NCI-H345 (cell line): ENCODE data around the gene KDM4B.
"Not testable (repeated sequence)": the region's sequence is repeated elsewhere in the genome, so short reads cannot be mapped to it uniquely, and the experiment has no call there.

ENCODE experiments used
- DNase-seq: peaks from one replicate; lab custom pipeline; 2025; lab: John Stamatoyannopoulos, UW

The KDM4B gene

DNA sequence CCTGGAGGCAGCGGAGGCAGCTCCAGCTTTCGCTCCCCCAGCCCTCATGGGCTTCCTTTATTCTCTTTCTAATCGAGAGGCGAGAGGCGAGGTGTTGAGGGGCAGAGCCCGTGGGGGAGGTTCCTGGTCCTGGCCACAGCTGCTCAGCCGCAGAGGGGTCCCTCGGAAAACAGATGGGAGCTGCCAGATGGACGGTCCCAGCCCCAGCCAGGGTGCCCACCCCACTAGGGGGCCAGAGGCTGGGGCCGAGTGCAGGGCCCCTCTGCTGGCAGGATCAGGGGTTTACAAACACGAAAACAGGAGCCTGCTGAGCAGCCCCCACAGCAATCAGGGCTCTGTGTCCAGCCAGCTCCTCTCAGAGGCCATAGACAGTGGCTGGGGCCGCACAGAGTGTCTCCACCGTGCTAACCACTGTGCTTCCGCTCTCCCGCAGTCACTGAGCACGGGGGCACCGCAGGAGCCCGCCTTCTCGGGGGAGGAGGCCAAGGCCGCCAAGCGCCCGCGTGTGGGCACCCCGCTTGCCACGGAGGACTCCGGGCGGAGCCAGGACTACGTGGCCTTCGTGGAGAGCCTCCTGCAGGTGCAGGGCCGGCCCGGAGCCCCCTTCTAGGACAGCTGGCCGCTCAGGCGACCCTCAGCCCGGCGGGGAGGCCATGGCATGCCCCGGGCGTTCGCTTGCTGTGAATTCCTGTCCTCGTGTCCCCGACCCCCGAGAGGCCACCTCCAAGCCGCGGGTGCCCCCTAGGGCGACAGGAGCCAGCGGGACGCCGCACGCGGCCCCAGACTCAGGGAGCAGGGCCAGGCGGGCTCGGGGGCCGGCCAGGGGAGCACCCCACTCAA is 182.2 kb downstream of the KDM4B start:
- DNase-seq: no peak

DNA sequence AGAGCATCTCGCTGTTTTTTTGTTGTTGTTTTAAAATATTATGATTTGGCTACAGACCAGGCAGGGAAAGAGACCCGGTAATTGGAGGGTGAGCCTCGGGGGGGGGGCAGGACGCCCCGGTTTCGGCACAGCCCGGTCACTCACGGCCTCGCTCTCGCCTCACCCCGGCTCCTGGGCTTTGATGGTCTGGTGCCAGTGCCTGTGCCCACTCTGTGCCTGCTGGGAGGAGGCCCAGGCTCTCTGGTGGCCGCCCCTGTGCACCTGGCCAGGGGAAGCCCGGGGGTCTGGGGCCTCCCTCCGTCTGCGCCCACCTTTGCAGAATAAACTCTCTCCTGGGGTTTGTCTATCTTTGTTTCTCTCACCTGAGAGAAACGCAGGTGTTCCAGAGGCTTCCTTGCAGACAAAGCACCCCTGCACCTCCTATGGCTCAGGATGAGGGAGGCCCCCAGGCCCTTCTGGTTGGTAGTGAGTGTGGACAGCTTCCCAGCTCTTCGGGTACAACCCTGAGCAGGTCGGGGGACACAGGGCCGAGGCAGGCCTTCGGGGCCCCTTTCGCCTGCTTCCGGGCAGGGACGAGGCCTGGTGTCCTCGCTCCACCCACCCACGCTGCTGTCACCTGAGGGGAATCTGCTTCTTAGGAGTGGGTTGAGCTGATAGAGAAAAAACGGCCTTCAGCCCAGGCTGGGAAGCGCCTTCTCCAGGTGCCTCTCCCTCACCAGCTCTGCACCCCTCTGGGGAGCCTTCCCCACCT is 183.3 kb downstream of the KDM4B start:
- DNase-seq: no peak

DNA sequence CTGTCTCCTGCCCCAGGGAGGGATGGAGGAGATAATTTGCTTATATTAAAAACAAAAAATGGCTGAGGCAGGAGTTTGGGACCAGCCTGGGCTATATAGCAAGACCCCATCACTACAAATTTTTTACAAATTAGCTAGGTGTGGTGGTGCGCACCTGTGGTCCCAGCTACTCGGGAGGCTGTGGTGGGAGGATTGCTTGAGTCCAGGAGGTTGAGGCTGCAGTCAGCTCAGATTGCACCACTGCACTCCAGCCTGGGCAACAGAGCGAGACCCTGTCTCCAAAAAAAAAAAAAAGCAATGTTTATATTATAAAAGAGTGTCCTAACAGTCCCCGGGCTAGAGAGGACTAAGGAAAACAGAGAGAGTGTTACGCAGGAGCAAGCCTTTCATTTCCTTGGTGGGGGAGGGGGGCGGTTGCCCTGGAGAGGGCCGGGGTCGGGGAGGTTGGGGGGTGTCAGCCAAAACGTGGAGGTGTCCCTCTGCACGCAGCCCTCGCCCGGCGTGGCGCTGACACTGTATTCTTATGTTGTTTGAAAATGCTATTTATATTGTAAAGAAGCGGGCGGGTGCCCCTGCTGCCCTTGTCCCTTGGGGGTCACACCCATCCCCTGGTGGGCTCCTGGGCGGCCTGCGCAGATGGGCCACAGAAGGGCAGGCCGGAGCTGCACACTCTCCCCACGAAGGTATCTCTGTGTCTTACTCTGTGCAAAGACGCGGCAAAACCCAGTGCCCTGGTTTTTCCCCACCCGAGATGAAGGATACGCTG is 184.0 kb downstream of the KDM4B start:
- no peak for DNase-seq

DNA sequence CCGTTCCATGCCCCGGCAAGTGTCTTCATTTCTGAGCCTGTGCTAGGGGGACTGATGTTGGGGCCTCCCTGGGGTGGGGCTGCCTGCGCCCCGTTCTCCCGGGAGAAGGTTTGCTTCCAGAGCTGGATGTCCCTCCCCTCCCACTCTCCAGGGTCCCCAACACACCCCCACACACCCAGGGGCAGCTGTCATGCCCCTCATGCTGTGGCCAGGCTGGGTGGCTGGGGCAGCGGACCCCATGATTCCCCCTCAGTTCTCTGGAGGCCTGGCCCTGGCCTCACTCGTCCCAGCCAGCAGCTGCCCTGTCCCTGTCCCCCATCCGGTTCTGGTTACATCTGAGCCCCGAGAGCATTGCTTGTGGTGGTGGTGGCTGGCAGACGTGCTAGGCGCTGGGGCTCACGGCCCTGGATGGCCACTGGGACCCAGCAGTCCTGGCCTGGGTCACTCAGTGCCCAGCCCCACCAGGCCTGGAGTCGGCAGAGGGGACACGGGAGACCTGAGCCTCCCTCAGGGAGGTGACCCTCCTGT is 184.8 kb downstream of the KDM4B start:
- DNase-seq: no peak

DNA sequence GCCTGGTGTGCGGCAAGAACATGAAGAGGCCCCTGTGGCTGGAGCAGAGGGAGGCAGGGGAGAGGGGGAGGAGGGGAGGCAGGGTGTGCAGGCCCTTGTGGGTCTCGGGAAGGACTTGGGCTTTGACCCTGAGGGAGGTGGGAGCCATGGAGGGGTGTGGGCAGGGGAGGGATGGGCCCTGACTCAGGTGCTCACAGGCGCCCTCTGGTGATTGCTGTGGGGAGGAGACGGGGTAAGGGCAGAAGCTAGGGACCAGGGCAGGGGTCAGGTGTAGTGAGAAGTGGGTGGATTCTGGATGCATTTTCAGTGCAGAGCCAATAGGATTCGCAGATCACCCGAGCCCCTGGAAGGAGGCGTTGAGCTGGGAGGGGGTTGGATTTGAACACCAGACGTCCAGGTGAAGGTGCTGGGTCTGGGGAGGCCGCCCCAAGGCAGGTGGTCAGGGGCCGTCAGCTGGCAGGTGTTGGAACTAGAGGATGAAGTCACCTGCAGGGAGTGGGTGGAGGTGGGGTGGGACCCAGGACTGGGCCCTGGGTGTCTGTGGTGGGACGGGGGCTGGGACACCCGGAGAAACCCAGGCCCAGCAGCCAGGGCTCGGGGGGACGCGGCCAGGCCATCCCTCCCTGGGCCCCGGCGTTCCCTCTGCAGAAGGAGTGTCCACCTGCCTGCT is 185.4 kb downstream of the KDM4B start:
- no peak for DNase-seq

DNA sequence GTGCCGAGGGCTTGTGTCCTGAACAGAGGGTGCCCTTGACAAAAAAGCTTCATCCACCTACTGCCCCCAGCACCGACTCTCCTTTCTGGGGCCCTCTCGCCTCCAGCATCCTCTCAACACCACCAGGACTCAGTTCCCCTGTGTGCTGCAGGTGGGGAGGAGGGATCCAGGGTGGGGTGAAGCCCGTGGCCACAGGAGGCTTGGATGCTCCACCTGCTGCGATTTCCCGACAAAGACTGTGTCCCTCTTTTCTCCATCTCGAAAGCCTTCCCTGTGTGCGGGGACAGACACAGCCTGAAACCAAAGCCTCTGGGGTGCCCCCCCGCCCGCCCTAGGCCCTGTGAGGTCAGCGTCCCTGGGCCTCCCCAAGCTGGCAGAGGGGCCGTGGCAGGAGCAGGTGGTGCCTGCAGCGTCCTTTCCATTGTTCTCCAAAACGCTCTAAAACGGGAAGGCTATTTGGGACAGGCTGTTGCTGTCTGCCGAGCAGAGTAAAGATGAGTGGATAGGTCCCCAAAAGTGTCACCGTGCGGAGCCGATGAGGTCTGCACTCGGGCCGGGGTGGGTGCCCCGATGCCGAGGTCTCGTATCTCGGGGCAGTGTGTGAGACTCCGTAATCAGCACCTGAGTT is 186.0 kb downstream of the KDM4B start:
- no peak for DNase-seq

- no peak for DNase-seq
Observed at GRCh38 chr19:5155586-5156210, 186.8 kb downstream of the KDM4B start.

- no peak for DNase-seq
Observed at GRCh38 chr19:5156231-5156986, 187.5 kb downstream of the KDM4B start.

DNA sequence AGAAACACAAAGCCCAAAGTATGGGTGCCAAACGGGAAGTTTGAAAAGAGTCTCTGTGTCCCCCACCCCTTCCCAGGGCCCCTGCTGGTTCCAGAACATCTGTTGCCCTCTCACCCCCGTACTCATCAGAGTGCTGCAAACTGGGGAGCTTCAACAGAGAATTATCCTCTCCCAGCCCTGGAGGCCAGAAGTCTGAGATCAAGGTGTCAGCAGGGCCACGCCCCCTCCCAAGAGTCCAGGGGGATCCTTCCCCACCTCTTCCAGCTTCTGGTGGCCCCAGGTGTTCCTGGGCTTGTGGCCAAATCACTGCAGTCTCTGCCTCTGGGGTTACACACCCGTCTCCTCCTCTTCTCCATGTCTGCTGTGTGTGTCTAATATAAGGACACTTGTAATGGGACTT is 188.3 kb downstream of the KDM4B start:
- no peak for DNase-seq

DNA sequence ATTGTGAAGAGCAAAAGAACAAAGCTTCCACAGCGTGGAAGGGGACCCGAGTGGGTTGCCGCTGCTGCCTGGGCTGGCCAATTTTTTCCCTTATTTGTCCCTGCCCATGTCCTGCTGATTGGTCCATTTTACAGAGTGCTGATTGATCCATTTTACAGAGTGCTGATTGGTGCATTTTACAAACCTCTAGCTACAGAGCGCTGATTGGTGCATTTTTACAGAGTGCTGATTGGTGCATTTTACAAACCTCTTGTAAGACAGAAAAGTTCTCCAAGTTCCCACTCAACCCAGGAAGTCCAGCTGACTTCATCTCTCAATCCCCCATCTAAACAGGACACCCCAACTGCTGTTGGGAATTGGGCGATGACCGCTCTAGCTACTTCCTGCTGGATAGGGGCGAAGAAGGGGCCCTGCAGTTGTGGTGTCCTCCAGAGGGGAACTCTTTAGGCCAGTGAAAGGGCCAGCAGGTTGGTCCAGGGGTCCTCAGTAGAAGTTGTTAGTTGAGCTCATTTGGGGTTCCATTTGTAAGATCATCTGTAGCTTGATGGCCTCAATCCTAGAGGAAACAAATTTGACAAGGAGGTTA is 189.7 kb downstream of the KDM4B start:
- DNase-seq: not testable (repeated sequence)

GRCh38 chr19:5160158-5160795 is 191.4 kb downstream of the KDM4B start:
- DNase-seq: not testable (repeated sequence)

- DNase-seq: not testable (repeated sequence)
Observed at GRCh38 chr19:5164845-5165696, 196.2 kb downstream of the KDM4B start.

GRCh38 chr19:5165697-5166019 is 196.7 kb downstream of the KDM4B start:
- DNase-seq: no peak

DNA sequence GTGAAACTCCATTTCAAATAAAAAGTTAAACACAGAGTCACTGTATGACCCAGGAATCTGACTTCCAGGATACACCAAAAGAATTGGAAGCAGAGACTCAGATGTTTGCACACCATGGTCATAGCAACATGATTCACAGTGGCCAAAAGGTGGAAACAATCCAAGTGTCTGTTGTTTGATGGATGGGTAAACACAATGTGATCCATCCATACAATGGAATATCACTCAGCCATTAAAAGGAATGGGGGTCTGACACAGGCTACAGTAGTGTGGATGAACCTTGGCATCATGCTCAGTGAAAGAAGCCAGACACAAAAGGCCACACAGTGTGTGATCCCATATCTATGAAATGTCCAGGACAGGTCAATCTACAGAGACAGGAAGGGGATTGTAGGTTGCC is 197.3 kb downstream of the KDM4B start:
- DNase-seq: no peak

- no peak for DNase-seq
Observed at GRCh38 chr19:5170329-5170745, 201.4 kb downstream of the KDM4B start.

DNA sequence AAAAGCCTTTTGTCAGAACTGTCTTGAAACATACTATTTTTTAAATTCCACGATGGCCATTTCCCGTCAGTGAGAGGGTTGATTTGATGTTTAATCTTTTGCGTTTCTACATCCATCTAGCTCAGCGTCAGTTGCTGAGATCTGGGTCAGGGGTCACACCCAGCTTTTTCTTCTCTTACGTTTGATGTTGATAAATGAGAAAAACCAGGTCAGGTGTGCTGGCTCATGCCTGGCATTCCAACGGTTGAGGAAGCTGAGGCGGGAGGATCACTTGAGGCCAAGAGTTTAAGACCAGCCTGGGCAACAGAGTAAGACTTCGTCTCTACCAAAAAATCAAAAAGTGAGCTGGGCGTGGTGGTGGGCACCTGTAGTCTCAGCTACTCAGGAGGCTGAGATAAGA is 202.8 kb downstream of the KDM4B start:
- DNase-seq: no peak

- DNase-seq: no peak
Observed at GRCh38 chr19:5172859-5173630, 204.1 kb downstream of the KDM4B start.

DNA sequence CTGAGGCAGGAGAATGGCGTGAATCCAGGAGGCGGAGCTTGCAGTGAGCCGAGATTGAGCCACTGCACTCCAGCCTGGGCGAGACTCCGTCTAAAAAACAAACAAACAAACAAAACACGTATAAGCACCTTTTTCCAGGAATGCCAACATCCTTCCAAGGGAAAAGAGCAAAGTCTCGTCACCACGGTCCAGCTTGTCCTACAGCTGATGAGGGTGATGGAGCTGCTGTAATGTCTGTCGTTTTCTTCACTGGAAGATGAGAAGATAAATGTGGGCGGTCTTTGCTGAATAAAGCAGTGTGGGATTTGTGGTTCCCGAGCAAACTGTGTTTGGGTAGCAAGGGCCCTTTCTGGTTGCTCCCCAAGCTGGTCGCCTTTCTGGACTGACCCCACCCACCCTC is 205.1 kb downstream of the KDM4B start:
- no peak for DNase-seq
